ENCODE measurements around the gene RAC3. TPM values are rescaled to one million over a fixed set of nuclear protein-coding genes. Genes with fewer than 3 reads are reported as not detected.

RAC3 gene
- total and polyA plus RNA-seq, 10 donors: 0.60 to 3.4 (median 1.1) TPM; not detected in 2

DNA sequence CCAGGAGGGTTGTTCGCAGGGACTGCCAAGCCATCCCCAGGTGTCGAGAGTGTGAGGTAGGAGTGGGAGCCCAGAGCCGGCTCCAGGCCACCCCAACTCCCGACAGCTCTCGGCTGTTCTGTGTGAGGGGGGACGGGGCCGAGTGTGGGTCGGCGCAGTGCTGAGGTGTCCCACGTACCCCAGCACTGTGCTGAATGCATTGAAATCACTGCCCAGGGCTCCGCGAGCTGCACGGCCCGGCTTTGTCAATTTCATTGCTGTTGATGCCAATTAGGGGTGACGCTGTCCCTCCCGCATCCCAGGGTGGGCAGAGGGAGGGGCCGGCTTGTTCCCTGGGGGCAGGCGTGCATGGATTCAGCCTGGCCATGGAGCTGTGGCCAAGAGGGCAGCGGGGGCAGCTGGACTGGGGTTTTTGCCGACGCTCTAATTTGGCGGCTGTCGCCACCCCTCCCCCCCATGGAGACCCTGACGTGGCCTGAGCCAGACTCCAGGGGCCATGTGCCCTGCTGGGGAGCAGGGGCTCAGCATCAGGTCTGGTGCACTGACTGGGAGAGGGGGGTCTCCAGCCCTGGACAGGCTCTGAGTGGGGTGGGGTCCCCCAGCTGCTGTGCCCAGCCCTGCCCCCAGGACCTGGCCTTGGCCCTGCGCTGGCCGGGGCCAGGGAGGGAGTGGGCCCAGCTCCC lies 23.1 kb upstream of the RAC3 start:
- peaks cover 0 to 52% (median 2%) of the 10 kb centered on the region in 6 donors for H3K36me3 ChIP-seq
- no peaks in the 10 kb centered on the region for H3K27me3 ChIP-seq (replicated peaks in 1 of 7)
- peaks cover 0 to 26% (median 14%) of the 10 kb centered on the region in 6 donors for H3K4me1 ChIP-seq
- intact Hi-C loops (cut with DNase I; ENCODE audit: low total_unique reads): no loop called here
- TF ChIP-seq POLR2A (IDR thresholded peaks at IDR 0.05) (no peak), POLR2AphosphoS5 (IDR thresholded peaks at IDR 0.05) (no peak)
- TF ChIP-seq, protein P1, sequence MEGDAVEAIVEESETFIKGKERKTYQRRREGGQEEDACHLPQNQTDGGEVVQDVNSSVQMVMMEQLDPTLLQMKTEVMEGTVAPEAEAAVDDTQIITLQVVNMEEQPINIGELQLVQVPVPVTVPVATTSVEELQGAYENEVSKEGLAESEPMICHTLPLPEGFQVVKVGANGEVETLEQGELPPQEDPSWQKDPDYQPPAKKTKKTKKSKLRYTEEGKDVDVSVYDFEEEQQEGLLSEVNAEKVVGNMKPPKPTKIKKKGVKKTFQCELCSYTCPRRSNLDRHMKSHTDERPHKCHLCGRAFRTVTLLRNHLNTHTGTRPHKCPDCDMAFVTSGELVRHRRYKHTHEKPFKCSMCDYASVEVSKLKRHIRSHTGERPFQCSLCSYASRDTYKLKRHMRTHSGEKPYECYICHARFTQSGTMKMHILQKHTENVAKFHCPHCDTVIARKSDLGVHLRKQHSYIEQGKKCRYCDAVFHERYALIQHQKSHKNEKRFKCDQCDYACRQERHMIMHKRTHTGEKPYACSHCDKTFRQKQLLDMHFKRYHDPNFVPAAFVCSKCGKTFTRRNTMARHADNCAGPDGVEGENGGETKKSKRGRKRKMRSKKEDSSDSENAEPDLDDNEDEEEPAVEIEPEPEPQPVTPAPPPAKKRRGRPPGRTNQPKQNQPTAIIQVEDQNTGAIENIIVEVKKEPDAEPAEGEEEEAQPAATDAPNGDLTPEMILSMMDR (IDR thresholded peaks at IDR 0.05 in 8 of 11, conservative IDR thresholded peaks at IDR 0.05 in 3 of 11): no peak
- no peak overlapping the region for H3K4me3 ChIP-seq
- 90 to 95% (median 93%) methylated on average over 15 to 26 of the region's 26 CpGs for WGBS, 5 donors
- H3K9me3 ChIP-seq: no peaks in the 10 kb centered on the region
- H3K27ac ChIP-seq: no peak overlapping the region
- no peak for DNase-seq

DNA sequence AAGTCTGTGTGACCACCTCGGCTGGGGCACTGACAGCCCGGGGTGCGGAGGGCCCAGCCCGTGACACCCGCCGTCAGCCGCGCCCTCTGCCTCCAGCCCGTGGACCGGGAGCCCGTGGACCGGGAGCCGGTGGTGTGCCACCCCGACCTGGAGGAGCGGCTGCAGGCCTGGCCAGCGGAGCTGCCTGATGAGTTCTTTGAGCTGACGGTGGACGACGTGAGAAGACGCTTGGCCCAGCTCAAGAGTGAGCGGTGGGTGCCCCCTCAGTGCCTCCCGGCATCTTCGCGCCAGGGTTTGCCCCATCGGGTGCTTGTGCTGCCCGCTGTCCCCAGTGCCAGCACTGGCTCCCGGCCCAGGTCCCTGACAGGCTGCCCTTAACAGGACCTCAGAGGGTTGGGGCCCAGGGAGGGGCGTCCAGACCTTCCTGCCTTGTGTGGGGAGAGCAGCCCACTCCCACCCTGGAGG lies 22.5 kb upstream of the RAC3 start:
- Histone ChIP-seq H3K36me3 (peaks cover 0 to 53% (median 2%) of the 10 kb centered on the region in 6 donors), H3K27me3 (replicated peaks in 1 of 7) (no peaks in the 10 kb centered on the region), H3K9me3 (no peaks in the 10 kb centered on the region), H3K4me1 (peaks cover 0 to 27% (median 15%) of the 10 kb centered on the region in 6 donors), H3K27ac (no peak overlapping the region), H3K4me3 (no peak overlapping the region)
- WGBS, 5 donors: 73 to 95% (median 90%) methylated on average over 2 to 28 of the region's 28 CpGs
- intact Hi-C loops (cut with DNase I; ENCODE audit: low total_unique reads): no loop called here
- TF ChIP-seq POLR2AphosphoS5 (IDR thresholded peaks at IDR 0.05) (no peak), POLR2A (IDR thresholded peaks at IDR 0.05) (no peak)
- TF ChIP-seq, protein P1 (IDR thresholded peaks at IDR 0.05 in 8 of 11, conservative IDR thresholded peaks at IDR 0.05 in 3 of 11): no peak
- no peak for DNase-seq

DNA sequence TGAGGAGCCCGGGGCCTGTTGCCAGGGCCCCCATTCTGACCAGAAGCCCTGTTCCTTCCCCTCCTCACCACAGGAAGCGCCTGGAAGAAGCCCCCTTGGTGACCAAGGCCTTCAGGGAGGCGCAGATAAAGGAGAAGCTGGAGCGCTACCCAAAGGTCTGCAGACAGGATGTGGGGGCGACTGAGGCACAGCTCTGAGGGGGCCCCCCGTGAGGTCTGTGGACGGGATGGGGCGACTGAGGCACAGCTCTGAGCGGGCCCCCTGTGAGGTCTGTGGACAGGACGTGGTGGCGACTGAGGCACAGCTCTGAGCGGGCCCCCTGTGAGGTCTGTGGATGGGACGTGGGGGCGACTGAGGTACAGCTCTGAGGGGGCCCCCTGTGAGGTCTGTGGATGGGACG lies 22.1 kb upstream of the RAC3 start:
- WGBS, 5 donors: 66 to 74% (median 70%) methylated on average over 13 to 15 of the region's 15 CpGs
- intact Hi-C loops (cut with DNase I; ENCODE audit: low total_unique reads): no loop called here
- Histone ChIP-seq H3K4me3 (no peak overlapping the region), H3K9me3 (no peaks in the 10 kb centered on the region), H3K27me3 (replicated peaks in 1 of 7) (no peaks in the 10 kb centered on the region), H3K4me1 (peaks cover 0 to 31% (median 16%) of the 10 kb centered on the region in 6 donors), H3K36me3 (peaks cover 0 to 56% (median 2%) of the 10 kb centered on the region in 6 donors), H3K27ac (no peak overlapping the region)
- no peak for TF ChIP-seq POLR2A (IDR thresholded peaks at IDR 0.05)
- TF ChIP-seq, protein P1 (IDR thresholded peaks at IDR 0.05 in 8 of 11, conservative IDR thresholded peaks at IDR 0.05 in 3 of 11): no peak
- no peak for TF ChIP-seq POLR2AphosphoS5 (IDR thresholded peaks at IDR 0.05)
- DNase-seq: no peak
